Fibroblast of skin of scalp (primary cell): ENCODE results near the gene TMEM267. TPM values are rescaled to one million over a fixed set of nuclear protein-coding genes. Genes with fewer than 3 reads are reported as not detected.
A peak's percentile ranks its signal among the peaks of the same experiment; 100 is the strongest.
"Not testable (repeated sequence)": the region's sequence is repeated elsewhere in the genome, so short reads cannot be mapped to it uniquely, and the experiment has no call there.

Experiments used
- DNase-seq: peaks from one replicate; pipeline ENCODE4 v3.0.0-alpha.2; 2013
- polyA plus RNA-seq, 2 experiments: library from polyadenylated mRNA; unstranded; fragments of 120-200 nt; gene quantifications; one replicate each; pipeline ENCODE4 v1.2.1, GENCODE V29; 2013; ENCODE audit not compliant: insufficient read length in 2 of 2

Gene TMEM267, protein sequence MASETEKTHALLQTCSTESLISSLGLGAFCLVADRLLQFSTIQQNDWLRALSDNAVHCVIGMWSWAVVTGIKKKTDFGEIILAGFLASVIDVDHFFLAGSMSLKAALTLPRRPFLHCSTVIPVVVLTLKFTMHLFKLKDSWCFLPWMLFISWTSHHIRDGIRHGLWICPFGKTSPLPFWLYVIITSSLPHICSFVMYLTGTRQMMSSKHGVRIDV
- 26.5 TPM for polyA plus RNA-seq (2013, experiment 1 of 2; ENCODE audit: insufficient read length)
- polyA plus RNA-seq (2013, experiment 2 of 2; ENCODE audit: insufficient read length): 28.5 TPM

DNA sequence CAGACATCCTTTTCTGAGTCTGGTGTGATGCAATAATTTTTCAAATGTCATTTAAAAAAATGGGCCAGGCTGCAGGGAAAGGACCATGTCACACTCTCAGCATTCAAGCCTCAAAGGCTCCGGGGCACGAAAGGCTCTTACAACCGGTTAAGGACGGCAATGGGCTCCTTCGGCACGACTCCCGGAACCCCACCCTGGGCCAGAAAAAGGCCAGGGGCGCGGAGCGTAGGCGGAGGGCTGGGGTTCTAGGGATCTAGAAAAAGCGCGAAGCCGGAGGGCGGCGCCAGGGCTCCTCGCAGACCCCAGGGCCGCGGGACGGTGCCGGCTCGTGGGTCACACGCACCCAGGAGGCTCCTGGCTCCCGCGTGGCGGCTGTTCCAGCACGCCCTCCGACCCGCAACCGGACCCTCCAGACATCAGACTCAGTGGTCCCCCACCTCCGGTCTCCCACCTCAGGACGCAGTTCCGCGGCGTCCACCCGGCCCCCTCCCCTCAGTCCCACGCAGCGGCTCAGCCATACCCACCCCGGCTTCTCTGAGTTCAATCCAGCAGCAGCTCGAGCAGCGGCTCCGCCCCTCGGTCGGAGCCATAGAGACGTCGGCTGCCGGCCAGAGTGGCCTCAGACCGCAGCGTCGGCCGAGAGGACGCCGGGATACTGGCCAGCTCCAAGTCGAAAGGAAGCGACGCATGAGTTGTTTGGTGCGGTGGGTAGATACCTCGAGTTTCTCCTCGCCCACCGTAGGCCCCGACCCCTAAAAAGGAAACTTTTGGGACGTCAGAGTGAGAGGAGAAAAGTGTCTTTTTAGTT lies at the start of gene TMEM267:
TMEM267 (minus strand) TSS at position 568 of the 808 bp plus-strand sequence. CDS start 29,896 bp downstream, outside the sequence.
- peak; percentile 96 for DNase-seq

DNA sequence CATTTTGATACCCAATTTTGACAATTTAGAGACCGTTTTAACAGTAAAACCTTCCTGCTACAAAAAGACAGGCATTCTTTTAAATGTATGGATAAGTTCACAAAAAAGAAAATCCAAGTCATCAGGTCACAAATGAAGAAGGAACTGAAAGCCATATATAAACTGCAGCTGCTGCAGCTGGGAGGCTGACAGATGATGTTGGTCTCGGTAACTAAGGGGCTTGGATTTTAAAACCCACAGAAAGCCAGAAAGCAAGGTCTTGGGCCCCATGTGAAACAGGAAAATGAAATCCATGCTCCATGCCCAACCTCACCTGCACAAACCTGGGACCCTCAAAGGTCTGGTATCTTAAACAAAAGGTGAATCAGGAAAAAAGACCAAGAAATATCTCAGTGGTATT lies 47.0 kb upstream of the TMEM267 start:
- DNase-seq: no peak

DNA sequence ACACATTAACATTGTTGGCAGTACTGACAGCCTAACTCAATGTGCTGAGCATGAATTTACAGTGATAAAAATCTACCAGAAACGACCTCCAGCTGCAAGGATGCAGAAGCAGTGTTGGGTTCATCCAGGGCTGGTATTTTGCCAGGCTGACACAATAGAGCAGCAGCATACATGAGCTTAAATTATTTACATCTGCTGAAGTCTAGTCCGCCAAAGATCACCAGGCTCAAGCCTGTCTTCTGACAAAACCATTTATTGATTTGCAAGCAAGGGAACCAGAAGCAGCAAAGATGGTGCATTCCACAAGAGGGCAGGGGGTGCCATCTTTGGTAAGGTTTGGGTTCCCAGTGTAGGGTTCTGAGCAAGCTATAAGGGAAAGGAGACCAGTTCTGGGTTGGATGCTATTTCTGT lies 40.0 kb upstream of the TMEM267 start:
- no peak for DNase-seq

DNA sequence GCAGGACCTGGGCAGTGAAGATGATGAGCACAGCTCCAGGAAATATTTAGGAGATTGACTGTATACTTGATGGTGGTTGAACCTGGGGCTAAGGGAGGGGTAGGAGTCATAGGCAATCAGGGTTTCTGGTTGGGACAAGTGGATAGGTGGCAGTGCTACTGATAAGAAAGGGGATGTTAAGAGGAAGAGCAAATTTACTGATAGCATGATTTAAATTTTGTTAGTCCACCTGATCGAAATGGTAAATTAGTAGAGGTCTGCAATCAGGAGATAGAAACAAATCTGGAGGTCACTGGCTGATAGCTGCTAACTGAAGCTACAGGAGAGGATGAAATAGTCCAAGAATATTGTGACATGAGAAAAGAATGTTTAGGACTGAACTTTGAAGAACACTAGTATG lies 37.0 kb upstream of the TMEM267 start:
- DNase-seq: no peak

DNA sequence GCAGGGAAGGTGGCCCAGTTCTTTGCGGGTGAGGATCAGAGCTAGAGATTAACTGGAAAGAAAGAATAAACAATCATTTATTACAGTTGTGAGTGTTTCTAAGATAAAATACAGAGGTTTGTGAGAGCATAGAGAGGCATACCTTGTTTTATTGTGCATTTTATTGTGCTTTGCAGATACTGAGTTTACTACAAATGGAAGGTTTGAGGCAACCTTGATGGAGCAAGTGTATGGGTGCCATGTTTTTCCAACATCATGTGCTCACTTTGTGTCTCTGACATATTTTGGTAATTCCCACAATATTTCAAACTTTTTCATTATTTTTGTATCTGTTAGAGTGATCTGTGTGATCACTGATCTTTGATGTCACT lies 32.0 kb upstream of the TMEM267 start:
- DNase-seq: no peak

DNA sequence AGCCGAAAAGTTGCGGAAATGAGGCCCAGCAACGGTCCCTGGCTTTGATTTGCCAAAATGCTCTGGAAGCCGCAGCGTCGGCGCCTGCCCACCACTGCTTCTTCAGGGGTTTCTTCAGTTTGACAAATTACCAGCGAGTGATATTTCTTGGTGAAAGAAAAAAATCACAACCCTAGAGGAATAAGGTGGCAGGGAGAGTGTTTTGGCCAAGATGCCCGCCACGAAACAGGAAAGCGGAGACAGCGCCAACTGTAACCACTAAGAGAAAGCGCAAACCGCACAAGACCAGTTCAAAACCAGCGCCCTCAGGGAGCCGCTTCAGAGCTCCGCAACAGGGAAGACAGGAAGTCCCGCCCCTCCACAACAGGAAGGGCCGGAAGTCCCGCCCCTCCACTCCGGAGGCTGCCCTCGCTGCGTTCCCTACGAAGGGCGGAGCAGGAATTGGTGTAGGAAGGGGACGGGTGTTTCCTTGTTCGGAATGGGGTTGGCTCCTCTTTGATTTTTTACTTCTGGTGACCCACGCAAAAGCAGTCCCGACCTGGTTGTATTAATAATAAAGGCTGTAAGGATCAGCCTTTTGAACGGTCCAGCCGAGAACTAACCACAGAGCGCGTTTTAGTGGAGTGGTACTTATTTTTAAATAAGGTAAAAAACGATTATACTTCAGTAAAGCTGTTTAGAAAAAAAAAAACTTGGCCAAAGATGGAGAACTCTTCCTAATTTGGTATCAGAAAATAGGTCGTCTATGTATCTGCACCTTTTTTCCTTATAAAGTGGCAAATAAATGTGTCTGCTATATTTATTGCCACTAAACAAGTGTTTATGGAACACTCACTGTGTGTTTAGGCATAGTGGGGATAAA lies 31.4 kb upstream of the TMEM267 start, which contains the start of gene C5orf34:
C5orf34 (minus strand) TSS at position 333 of the 862 bp plus-strand sequence. CDS start 5,809 bp downstream, outside the sequence.
- peak; percentile 96 for DNase-seq

DNA sequence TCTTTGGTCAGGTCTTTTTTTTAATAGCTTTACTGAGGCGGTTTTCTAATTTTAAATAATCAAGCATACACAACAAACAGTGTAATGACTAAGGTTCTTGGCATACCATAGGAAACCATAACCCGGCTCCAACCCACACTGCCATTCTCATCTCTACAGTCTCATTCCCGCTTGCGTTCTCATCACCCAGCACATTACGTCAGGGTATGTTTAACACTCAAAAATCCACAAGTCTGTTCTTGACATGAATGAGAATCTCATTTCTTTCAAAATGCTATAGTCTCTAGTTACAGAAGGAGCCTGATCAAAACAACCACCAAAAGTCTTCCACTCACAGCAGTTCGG lies 30.8 kb upstream of the TMEM267 start:
- DNase-seq: peak; percentile 69

DNA sequence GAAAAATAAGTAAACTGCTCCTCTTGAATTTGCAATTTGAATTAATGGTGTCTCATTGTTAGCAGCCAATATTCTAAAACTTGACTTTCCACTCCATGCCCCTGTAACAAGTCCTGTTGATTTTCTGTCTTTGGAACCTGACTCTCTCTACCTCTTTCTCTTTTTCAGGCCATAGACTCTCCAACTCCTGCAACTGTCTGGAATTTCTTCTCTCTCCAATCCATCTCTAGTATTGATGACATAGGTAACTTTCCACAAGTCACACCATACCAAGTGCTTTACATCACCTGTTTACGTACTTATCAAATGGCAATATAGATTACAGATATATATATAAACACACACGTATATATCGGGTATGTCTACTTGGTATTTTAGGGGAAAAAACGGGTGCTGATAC lies 30.4 kb upstream of the TMEM267 start:
- DNase-seq: no peak

DNA sequence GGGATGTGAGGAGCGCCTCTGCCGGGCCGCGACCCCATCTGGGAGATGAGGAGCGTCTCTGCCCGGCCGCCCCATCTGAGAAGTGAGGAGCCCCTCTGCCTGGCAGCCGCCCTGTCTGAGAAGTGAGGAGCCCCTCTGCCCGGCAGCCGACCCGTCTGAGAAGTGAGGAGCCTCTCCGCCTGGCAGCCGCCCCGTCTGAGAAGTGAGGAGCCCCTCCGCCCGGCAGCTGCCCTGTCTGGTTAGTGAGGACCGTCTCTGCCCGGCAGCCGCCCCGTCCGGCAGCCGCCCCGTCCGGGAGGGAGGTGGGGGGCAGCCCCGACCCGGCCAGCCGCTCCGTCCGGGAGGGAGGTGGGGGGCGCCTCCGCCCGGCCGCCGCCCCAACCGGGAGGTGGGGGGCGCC lies 27.4 kb upstream of the TMEM267 start:
- DNase-seq: not testable (repeated sequence)

DNA sequence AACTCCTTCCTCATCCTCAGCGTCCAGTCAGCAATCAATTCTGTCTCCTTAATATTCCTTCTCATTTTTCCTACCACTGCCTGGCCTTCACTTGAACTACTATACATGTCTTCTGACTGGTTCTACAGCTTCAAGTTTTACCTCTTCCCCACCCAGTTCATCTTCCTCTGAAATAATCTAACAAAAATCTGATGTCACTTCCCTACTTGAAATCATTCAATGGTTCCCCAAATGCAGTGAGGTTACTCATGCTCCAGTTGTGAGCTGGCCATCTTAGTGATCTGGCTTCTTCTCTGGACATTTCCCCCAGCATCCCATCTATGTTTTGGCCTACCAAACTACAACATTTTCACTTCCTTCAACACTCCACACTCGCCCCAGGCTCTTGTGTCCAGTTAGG lies 14.9 kb upstream of the TMEM267 start:
- no peak for DNase-seq

DNA sequence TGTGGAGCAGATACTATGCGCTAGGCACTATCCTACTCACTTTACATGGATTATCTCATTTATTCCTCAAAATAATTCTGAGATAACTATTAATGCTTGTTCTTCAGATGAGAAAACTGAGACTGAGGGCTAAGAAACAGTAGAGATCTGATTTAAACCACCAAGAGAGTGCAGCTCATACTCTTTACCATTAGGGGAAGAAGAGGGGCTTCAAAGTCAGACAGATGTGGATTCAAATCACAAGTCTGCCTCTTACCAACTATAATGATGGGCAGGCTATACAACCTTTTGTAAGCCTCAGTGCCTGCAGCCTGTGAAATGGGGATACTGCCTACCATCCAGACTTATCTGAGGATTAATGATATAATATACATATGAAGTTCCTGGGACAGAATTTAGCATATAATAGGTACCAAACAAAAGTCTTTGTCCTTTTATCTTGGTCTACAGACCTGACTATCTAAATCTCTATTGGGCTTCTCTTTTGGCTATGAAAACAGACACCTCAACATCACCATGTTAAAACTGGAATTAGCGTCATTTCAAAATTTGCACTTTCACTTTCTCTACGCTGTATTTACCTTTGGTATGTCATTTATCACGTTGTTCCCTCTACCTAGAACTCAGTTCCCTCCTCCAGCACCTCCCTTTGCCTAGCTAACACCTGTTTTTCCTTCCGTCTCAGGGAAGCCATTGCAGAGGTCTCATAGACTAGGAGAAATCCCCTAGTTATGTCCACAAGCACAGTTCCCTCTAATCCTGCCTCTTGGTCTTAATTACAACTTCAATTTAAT lies 13.8 kb upstream of the TMEM267 start:
- DNase-seq: no peak

DNA sequence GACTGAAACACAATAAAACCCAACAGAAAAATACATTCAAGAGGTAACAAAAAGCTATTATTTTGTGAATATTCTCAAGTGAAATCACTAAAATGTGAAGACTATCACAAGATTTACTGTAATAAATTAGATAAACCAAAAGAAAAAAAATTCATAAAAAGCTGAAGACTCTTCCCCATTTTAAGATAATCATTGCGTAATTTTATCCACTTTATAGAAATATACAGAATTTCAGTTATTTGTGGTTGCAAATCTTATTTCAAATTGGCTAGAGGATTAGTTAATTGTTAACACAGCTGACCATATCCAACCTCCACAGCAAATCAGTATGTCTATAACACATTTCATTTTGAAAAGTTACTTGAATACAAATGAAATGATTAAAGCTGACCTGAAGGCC lies 7.7 kb upstream of the TMEM267 start:
- DNase-seq: no peak

DNA sequence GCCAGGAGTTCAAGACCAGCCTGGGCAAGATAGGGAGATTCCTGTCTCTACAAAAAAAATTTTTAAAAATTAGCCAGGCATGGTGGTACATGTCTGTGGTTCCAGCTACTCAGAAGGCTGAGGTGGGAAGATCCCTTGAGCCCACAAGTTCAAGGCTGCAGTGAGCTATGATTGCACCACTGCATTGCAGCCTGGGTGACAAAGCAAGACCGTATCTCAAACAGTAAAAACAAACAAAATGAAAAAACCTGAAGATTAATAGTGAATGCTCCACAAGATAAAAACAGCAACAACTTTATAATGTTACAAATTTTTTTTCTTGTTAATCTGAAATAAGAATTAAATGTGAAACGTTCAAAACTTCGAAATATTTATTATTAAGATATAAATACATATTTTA lies 2.7 kb upstream of the TMEM267 start:
- no peak for DNase-seq

DNA sequence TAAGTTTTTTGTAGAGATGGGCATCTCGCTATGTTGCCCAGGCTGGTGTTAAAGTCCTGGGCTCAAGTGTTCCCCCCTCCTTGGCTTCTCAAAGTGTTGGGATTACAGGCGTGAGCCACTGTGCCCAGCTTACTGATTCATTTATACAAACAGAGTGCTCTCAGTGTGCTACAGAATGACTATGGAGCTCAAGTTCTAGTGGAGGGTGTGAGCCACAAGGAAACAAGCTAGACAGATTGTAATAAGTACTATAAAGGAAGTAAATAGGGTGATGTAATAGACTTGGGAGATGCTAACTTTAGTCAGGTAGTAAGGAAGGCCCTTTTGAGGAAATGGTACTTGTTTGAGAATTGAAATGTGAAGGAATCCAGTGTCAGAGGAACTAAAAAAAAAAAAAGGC lies 1.7 kb upstream of the TMEM267 start:
- DNase-seq: no peak

DNA sequence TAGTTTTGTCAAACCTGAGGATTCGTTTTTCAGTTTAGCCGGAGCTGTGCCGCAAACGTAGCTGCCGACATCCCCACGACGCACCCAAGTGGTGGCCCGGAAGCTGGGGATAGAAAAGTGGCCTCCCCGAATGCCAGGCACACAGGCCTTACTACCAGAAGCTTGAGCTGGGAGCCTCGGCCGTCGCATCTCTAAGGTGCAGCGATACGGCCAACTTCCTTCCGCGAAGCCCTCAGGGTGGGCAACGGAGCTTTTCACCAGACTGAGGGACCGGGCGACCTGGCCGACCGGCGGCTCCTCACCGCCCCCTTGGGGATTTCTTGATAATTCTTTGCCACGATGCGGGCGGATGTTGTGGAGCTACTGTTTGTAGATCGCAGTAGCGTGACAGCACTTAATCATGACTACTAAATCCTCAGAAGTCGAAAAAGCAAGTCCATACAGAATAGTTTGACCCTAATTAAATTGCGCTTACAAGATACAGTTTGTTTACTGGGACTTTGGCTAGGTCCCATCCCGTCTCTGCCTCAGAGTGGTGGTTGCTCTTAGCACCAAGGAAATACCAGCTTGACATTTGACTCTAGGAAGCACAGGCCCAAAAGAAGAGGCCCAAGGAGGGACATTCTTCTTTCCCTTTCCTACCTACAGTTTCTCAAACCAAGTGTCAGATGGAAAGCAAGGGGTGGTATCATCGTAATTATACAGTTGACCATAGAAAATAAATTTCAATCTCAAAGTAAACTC lies 613 bp upstream of the TMEM267 start:
- DNase-seq: peak; percentile 87

DNA sequence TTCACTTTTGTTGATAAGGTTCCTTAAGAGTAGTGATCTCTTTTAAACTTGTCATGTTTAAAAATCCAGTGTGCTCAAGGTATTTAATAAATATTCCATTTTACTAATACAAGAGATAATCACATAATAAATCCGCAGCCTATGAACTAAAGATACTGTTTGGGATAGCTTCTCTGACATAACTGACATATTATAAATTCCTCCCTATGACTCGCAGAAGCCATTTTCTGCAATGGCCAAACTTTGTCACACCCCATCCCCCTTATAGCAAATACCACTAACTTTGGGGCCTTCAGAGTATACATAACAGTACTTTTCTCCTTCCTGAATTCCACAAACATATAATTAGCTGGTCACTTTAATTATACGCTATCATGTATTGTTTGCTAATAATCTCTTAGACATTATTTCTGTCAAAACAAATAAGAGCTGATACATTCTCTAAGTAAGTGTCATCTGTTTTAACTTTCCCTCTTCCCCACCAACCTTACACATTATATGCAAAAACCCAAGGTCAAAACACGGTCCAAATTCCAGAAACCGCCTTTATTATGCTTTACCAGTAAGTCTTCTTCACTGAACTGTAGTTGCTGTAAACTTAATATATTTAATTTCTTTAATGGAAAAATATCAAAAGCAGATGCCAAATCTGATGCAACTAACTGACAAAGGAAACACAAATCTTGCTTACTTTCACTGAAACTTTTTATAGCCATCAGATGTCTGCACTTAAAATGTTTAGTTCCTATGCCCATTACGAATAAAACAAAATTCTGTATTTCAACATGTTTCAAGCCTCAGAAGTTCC lies 971 bp downstream of the TMEM267 start:
- DNase-seq: peak; percentile 83

DNA sequence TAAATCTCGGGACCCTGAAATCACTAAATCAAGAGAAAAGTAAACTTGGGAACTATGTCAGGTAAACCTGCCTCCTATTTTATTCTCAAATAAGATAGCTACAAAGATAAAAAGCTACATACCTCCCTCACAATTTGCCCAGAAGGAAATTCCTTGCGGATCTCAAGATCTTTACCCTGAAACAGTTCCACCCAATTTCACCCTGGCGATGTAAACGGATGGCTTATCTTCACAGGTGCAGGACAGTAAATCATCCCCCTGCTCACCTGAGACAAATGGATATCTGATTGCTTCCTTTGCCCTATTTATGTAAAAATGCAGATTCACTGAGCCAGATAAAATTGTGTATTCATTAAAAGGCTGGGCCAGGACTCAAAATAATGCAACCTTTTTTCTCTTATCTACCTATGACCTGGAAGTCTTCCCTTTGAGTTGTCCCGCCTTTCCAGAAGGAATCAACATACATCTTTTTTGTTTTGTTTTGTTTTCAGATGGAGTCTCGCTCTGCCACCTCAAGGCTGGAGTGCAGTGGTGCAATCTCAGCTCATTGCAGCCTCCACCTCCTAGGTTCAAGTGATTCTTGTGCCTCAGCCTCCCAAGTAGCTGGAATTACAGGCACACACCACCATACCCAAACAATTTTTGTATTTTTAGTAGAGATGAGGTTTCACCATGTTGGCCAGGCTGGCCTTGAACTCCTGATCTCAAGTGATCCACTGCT lies 13.8 kb downstream of the TMEM267 start:
- DNase-seq: no peak

DNA sequence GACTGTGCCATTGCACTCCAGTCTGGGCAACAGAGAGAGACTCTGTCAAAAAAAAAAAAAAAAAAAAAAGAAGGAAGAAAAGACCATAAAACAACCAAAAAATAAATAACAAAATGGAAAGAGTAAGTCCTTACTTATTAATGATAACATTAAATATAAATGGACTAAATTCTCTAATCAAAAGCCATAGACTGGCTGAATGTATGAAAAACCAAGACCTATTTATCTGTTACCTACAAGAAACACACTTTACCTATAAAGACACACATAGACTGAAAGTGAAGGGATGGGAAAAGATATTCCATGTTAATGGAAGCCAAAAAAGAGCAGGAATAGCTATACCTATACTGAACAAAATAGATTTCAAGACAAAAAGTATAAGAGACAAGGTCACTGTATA lies 16.6 kb downstream of the TMEM267 start:
- no peak for DNase-seq

DNA sequence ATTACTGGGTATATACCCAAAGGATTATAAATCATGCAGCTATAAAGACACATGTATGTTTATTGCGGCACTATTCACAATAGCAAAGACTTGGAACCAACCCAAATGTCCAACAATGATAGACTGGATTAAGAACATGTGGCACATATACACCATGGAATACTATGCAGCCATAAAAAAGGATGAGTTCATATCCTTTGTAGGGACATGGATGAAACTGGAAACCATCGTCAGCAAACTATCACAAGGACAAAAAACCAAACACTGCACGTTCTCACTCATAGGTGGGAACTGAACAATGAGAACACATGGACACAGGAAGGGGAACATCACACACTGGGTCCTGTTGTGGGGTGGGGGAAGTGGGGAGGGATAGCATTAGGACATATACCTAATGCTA lies 18.2 kb downstream of the TMEM267 start:
- DNase-seq: not testable (repeated sequence)

DNA sequence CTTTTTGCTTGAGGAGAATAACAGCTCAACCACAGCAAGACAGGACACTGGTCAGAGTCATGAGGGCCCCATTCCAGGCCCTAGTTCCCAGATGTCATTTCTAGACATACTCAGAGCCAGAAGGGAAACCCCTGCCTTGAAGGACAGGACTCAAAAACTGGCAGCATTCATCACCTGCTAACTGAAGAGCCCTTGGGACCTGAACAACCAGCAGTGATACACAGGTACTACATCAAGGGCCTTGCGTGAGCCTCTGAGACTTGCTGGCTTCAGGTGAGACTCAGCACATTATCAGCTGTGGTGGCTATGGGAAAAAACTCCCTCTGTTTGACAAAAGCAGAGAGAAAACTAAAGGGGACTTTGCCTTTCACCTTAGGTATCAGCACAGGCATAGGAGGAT lies 22.6 kb downstream of the TMEM267 start:
- DNase-seq: no peak
